ENCODE results near the gene AACS.
"Not testable (repeated sequence)": the region's sequence is repeated elsewhere in the genome, so short reads cannot be mapped to it uniquely, and the experiment has no call there.

Gene AACS

GRCh38 chr12:125065021-125065918 lies at the start of gene AACS:
Gene AACS, plus strand, starts transcription at chr12:125065435. Its CDS starts 150 bp downstream, at chr12:125065585.
- DNase-seq: peak; percentile 82 to 96 (median 93)

GRCh38 chr12:125015680-125016310 lies 49.4 kb upstream of the AACS start:
- DNase-seq: peak in 2 of 3 experiments; percentile 17 to 65

DNA sequence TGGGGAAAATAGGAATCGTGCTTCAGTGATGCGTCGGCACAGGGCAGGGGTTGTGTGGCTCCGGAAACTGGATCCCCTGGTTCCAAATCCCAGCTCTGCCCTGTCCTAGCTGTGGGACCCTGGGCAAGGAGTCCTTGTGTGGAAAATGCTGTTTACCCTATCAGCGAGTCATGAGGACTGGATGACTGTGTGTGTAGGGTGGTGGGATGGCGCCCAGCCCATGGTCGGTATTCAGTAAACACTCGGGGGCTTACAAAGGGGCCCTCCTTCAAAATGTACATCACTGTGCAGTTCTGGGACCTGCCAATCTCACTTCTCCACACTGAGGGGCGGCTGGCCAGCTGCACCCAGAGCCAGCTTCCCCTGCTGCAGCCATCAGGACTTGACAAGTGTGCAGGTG lies 47.4 kb upstream of the AACS start:
- DNase-seq: no peak

- DNase-seq: no peak
These were observed 46.9 kb upstream of the AACS start for GRCh38 chr12:125018356-125018755.

- no peak for DNase-seq
These were observed 44.1 kb upstream of the AACS start for GRCh38 chr12:125021096-125021495.

GRCh38 chr12:125021771-125022170 lies 43.5 kb upstream of the AACS start:
- DNase-seq: no peak

DNA sequence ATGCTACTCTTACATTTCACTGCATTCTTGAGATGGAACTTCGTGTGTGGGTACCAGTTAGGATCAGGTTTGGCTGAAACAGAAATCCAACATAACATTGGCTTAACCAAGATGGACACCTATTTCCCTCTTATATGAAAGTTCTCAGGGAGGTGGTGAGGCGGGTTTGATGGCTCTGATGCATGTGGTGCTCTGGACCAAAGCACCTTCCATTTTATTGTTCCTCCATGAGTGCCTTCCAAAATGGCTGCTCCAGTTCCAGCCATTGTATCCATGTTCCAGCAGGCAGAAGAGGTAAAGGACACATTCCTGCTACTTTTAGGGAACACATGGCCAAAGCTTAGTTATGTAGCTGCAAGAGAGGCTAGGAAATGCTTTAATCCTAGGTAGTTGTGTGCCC lies 42.2 kb upstream of the AACS start:
- no peak for DNase-seq

DNA sequence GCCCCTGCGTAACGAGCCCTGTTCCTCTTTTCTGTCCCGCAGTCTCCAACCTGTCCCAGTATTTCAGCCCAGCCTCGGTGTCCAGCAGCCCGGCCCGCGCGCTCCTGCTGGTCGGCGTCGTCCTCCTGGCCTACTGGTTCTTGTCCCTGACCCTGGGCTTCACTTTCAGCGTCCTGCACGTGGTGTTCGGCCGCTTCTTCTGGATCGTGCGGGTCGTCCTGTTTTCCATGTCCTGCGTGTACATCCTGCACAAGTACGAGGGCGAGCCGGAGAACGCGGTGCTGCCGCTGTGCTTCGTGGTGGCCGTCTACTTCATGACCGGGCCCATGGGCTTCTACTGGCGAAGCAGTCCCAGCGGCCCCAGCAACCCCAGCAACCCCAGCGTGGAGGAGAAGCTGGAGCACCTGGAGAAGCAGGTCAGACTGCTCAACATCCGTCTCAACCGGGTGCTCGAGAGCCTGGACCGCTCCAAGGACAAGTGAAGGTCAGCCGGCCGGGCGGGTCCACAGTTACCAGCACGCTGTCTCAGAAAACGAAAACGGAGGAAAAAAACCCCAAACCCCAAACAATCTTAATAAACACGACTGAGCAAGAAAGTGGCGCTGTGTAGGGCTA lies 40.2 kb upstream of the AACS start:
- DNase-seq: no peak

GRCh38 chr12:125025606-125026235 lies 39.5 kb upstream of the AACS start:
- DNase-seq: no peak

DNA sequence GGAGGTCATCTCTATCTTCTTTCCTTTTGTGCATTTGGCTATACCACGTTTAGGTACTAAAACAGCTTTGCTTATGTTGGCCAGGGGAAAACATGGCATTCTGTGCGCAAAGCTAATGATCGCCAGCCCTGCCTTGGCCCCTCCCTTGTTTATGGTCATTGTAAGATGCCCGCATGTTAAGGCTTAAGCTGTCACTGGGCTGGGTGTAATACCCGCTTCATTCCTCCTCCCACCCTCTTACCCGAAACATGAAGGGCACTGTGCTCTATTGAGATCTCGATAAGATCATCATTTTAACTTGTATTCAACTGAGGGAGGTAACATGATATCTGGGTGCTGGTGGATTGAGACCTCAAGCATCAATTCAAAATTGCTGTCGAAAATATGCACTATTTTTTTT lies 37.1 kb upstream of the AACS start:
- DNase-seq: no peak

DNA sequence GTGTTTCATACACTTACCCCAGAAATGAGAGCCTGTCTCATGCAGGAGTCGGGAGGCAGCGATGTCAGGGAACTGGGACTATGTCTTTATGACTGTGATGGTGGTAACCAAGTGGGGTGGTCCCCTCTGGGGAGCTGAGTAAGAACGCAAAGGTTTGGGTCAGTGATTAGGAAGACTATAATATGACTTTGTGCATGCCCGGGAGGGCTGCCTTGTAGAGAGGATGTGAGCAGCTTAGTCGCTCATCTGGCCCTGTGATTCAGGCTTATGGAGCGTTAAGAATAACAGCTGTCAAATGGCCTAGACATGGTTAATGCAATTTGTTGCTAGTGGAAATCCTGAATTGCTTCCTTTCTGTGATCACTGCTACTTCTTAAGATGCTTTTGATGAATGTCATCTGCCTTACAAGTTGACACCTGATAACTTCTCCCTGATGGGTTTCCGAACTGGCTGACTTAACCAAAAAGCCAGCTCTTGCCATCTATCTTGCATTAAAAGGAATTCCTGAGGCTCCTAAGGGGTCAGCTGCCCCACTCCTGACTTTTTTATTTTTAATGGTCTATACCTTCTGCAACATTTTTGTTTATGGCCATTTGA lies 35.4 kb upstream of the AACS start:
- DNase-seq: no peak

- DNase-seq: not testable (repeated sequence)
These were observed 33.8 kb upstream of the AACS start for GRCh38 chr12:125031471-125031870.

DNA sequence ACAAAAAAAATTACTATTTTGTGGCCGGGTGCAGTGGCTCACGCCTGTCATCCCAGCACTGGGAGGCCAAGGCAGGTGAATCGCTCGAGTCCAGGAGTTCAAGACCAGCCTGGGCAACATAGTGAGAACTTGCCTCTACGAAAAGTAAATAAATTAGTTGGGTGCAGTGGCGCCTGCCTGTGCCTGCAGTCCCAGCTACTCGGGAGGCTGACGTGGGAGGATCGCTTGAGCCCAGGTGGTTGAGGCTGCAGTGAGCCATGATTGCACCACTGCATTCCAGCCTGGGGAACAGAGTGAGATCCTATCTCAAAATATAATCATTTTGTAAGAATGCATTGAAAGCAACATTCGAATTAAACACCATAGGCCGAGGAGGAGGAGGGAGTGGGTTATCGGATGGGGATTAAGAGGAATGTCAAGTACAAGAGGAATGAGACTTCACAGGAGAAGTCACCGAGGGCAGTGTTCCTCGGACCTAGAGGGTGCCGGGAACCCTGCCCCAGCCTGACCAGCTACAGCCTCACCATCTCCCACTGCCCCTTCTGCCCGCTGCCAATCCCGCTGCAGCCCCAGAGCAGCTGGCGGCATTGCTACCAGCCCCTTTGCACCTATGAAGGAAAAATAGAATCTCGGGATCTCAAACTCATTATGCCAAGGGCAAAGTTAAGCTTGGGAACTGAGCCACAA lies 32.6 kb upstream of the AACS start:
- no peak for DNase-seq

GRCh38 chr12:125033288-125033687 lies 31.9 kb upstream of the AACS start:
- no peak for DNase-seq

GRCh38 chr12:125038976-125039625 lies 26.1 kb upstream of the AACS start:
- DNase-seq: no peak

GRCh38 chr12:125049093-125049458 lies 16.2 kb upstream of the AACS start:
- no peak for DNase-seq

- no peak for DNase-seq
These were observed 14.8 kb upstream of the AACS start for GRCh38 chr12:125050446-125050845.

GRCh38 chr12:125050868-125051267 lies 14.4 kb upstream of the AACS start:
- no peak for DNase-seq

- no peak for DNase-seq
These were observed 11.4 kb upstream of the AACS start for GRCh38 chr12:125053821-125054220.

DNA sequence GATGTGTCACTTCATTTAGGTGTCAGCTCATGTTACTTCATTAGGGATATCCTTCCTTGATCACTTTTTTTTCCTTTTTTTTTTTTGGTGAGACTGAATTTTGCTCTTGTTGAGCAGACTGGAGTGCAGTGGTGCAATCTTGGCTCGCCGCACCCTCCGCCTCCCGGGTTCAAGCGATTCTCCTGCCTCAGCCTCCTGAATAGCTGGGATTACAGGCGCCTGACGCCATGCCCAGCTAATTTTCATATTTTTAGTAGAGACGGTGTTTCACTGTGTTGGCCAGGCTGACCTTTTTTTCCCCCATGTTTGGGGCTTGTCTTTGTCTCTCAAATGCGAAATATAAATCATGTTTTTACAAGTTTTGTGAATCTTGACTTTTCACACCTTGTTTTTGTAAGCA lies 9.6 kb upstream of the AACS start:
- DNase-seq: no peak

DNA sequence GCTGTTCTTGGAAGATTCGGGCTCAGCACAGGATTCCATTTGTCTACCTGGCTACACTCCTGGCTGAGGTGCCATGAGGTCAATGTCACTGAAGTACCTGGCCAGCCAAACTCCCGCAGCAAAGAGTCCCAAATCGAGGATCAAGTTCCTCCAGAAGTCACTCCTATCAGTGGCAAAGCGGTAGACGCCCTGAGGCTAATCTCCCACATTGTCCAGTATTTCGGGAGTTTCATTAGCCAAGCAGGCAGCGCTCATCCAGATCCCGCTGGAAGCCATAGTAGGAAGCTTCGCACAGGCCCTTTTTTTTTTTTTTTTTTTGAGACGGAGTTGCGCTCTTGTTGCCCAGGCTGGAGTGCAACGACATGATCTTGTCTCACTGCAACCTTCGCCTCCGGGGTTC lies 8.9 kb upstream of the AACS start:
- DNase-seq: no peak

DNA sequence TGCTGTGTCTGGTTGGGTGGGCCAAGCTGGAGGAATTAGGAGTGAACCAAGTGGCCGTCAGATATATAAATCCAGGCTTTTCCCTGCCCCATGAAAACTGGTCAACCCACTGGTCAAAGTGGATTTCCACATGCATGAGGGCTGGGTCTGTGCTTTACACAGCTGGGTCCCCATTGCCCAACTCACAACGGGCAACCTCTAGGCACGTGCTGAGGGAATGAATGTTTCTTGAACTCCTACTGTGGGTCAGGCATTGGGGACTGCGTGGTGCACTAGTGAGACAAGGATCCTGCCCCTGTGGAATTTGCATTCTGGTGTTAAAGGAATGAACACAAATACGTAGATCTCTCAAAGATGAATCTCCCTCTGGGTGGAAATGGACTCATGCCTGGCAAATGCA lies 7.5 kb upstream of the AACS start:
- DNase-seq: no peak

All from NCI-H1417 (cell line).